Limb (tissue), 2 donors: ENCODE results near the gene TMEM192.
"Not testable (repeated sequence)": the region's sequence is repeated elsewhere in the genome, so short reads cannot be mapped to it uniquely, and the experiment has no call there.

Experiments used
- DNase-seq, 2 donors: peaks; one replicate each; pipeline ENCODE4 v3.0.0-alpha.2; 2016; ENCODE audit errors: extremely low spot score in 2 of 2

Gene TMEM192

DNA sequence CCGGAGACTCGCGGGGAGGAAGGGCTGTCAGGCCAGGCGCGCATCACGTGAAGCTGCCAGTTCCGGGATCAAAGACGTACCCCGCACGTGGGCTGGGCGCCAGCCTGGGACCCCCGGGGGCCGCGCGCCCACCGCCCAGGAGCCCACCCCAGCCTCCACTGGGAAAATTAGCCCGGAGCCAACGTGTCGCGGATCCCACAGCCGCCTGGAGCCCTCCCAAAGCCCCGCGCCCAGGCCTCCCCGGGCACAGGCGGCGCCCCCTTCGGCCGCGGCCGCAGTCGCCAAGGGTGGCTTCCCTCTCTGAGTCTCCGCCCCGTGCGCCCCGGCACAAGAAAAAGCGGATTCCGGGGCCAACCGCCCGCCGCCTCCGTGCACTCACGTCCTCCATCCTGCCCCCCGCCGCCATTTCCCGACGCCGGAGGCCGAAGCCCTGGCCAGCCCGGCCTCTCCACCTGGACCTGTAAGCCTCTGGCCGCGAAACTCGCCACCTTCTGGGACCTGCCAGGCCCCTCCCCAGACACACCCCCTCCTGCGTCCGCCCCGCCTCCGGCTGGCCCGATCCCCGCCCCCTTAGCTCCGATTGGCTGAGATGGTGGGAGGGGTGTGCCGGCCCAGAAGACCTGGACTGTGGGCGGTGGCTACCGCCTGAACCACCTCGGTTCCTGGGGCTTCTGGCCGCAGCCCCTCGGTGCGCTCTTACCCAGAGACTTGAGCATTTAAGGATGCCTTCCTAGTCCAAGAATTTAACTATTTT is at the start of gene TMEM192:
Gene TMEM192 (minus strand): TSS at position 493 of the 754 bp plus-strand sequence. CDS start 87 bp downstream, at position 406.
- DNase-seq: peak; percentile 95 to 98

DNA sequence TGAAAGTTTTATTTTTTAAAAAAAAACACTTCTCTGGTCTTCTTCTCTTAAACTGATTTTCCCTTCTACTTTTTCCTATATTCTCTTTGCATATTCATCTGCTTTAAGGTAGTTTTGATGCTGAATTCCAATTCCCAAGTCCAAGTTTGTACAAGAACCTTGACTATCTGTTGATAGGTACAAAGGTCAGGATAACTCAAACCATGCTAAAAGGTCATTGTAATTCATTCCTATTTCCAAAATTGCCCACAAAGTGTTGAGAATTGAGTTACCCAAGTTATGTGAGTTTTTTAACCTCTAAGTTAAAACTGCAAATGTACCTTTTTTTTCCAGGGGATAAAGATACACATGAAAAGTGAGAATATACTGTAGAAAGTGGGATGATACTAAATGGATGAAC is 46.1 kb upstream of the TMEM192 start:
- DNase-seq: no peak

DNA sequence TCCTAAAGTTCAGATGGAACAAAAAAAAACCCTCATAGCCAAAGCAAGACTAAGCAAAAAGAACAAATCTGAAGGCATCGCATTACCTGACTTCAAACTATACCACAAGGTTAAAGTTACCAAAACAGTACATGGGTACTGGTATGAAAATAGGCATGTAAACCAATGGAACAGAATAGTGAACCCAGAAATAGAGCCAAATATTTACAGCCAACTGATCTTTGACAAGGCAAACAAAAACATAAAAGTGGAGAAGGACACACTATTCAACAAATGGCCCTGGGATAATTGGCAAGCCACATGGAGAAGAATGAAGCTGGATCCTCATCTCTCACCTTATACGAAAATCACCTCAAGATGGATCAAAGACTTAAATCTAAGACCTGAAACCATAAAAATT is 44.2 kb upstream of the TMEM192 start:
- DNase-seq: no peak

DNA sequence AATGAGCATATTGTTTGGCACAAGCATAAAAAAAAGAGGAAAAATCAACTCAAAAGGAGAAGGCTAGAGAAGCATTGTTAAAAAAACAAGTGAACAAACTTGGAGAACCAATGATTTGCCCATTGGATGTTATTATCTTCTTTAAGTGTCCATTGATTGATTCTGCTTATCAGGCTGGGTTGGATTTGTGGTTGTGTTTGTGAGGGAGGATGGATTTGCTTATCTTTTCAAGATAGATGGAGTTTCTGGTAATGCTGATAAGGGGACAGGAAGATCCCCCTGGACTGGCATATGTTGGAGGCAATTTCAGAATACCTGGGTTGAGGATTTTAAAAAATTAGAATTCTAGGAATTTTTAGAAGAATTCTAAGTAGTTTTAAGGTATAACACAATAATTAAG is 41.8 kb upstream of the TMEM192 start:
- DNase-seq: no peak

DNA sequence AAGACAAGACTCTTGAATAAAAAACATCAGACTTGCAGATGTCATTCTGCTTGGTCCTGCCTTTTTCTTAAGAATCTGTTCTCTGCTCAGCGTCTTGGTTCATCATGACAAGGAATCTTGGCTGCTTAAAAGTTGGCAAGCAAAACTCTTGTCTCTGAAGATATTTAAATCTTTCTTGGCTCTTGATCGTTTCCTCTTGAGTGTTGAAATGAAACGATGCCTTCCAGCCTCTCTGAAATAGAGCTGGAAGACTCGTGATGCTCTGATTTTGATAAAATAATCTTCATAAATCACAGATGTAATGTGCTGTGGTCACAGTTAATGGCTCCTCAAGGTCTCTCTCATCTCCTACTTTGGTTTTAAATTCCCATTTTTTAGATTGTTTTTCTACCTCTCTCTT is 39.9 kb upstream of the TMEM192 start:
- DNase-seq: peak in 1 of 2 donors; percentile 53

DNA sequence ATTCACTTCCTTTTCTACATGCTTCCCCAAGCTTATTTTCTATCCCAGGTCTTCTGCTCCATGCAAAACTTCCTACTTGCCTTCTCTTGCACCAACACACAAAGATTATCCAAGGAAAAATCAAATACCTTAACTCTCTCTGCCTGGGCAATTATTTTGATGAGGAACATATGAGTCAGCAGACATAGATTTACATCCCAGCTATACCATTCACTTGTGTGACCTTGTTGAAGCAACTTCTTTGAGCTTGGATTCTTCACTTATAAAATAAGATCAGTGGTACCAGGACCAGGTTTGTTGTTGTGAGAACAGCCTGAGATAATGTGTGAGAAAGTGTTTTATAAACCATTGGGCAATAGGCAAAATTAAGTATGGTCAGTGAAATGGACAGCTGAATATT is 39.1 kb upstream of the TMEM192 start:
- no peak for DNase-seq

DNA sequence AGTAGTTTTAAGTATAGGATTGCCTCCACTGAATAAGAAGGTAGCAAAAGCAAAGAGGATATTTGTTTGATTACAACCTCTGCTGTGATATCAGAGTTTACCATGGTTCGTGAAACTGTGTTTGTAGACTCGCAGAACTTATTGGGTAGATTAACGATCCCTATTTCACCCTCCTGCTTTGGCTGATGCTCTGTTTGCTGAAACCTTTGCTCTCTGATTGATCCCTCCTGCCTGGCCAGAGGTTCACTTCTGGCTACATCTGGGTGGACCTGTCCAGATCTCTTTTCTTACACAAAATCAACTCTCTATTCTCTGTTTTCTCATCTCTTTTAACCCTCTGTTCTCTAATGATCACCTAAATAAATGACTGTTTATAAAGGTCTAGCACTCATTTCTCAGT is 37.9 kb upstream of the TMEM192 start:
- DNase-seq: no peak

DNA sequence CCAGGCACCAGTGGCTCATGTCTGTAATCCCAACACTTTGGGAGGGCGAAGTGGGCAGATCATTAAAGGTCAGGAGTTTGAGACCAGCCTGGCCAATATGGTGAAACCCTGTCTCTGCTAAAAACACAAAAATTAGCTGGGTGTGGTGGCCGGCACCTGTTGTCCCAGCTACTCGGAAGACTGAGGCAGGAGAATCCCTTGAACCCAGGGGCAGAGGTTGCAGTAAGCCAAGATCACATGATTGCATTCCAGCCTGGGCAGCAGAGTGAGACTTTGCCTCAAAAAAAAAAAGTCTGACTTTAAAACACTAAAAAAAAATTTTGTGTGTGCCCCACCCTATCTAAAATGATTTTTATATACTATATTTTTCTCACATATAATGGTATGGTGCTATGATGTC is 26.2 kb upstream of the TMEM192 start:
- no peak for DNase-seq

DNA sequence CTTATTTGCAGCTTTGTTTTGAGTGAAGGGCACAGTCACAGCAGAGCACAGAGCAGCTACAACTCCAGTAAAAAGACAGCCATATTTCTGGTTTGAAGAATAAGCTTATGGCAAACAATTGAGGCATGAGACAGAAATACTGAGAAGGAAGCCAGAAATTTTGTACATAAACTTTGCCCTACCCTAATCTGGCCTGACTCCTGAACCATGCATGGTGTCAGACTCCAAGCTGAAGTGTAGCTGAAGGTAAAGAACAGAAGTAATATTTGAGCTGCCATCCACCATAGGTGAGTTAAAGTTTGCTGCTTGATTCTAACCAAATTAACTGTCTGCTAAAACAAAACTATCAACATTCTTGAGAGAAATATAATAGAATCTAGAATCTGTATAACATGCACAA is 24.5 kb upstream of the TMEM192 start:
- DNase-seq: no peak

DNA sequence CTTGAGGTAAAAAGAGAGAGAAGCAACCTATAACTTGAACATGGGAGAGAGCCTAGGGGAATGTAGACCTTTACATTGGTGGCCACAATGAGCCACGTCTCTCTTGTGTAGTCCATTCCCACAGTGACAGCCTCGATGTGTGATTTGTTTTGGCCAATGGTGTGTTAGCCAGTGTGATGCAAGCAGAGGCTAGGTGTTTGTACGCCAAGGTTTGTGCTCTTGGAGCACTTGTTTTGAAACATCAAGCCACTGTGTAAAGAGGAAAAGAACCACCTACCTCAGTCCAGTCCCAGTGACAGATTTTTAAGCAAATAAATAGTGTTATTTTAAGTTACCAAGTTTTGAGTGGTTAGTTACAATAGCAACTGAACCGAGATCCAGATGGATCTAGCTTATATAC is 23.9 kb upstream of the TMEM192 start:
- no peak for DNase-seq

DNA sequence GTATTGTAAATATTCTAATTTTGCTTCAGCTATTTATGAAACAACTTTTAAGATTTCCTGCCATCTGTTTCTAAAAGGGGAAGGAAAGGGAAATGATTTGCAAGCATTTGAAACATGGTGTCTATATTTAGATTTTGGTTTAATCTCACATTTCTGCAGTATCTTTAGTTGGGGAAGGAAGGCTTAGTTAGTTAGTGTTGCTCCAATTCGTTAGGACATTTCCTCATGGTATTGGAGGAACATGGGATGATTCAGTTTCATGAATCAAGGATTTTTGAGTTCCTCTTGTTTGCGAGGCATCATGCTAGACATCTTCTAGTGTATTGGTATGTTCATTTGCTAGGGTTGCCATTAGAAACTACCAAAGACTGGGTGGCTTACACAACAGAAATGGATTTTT is 20.5 kb upstream of the TMEM192 start:
- DNase-seq: no peak

DNA sequence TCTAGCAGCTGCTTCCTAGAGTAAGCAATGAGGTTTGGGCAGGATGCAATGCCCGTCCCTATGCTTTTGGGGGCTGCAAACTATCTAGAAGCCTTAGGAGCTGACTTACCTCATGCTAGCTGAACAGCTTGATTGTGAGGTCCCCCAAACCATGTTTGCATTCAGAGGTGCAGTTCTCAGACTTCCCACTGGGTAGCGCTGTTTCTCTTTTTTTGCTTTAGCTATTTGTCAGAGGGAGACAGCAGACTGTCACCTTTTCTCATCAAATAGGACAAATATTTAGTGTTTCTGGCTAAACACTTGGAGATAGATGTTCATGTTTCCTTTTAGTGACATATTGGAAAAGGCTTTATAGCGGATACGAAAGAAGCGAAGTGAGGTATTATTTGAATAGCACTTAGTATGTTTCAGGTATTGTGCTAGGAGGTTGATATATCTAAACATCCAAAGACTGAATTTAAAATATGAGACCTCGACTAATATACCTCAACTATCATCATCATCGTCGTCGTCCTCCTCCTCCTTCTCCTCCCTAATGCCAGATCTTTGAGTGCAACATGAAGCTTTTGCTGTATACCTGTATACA is 18.7 kb upstream of the TMEM192 start:
- DNase-seq: peak; percentile 53 to 81

DNA sequence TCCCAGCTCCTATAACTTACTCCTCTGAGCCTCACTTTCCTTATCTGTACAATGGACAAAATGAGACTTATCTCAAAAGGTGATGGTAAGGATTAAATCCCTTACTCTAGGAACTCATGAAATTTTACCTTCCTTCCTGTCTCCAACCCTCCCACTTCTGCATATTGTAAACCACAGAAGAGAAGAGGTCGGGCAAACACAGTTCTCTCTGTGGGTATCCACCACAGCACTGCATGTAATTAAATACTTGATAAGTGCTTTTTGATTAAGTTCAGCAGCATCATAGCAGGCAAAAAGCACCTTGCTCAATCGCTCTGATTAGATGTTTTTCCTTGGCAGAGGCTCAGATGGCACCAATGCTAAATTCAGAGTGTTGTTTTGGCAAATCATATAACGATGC is 17.3 kb upstream of the TMEM192 start:
- no peak for DNase-seq

DNA sequence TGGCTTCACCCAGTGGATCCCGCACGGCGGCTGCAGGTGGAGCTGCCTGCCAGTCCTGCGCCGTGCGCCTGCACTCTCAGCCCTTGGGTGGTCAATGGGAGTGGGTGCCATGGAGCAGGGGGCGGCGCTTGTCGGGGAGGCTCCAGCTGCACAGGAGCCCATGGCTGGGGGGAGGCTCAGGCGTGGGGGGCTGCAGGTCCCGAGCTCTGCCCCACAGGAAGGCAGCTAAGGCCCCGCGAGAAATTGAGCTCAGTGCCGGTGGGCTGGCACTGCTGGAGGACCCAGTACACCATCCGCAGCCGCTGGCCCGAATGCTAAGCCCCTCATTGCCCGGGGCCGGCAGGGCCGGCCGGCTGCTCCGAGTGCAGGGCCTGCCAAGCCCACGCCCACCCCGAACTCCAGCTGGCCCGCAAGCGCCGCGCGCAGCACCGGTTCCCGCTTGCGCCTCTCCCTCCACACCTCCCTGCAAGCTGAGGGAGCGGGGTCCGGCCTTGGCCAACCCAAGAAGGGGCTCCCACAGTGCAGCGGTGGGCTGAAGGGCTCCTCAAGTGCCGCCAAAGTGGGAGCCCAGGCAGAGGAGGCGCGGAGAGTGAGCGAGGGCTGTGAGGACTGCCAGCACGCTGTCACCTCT is 13.3 kb upstream of the TMEM192 start:
- DNase-seq: not testable (repeated sequence)

DNA sequence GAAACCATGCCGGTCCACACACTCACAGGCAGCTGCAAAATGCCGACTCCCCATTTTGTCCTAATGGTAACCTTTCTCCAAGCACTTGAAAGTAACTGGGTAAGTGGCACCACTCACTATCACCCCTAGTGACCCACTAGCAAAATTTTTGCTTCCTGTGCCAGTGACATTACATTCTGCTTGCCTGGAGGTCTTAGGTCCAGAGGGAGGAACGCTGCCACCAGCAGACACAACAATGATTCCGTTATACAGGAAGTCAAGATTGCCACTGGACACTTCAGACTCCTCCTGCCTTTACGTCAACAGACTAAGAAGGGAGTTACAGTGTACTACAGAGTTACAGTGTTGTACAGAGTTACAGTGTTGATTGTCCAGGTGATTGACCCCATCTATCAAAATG is 11.8 kb upstream of the TMEM192 start:
- DNase-seq: no peak

DNA sequence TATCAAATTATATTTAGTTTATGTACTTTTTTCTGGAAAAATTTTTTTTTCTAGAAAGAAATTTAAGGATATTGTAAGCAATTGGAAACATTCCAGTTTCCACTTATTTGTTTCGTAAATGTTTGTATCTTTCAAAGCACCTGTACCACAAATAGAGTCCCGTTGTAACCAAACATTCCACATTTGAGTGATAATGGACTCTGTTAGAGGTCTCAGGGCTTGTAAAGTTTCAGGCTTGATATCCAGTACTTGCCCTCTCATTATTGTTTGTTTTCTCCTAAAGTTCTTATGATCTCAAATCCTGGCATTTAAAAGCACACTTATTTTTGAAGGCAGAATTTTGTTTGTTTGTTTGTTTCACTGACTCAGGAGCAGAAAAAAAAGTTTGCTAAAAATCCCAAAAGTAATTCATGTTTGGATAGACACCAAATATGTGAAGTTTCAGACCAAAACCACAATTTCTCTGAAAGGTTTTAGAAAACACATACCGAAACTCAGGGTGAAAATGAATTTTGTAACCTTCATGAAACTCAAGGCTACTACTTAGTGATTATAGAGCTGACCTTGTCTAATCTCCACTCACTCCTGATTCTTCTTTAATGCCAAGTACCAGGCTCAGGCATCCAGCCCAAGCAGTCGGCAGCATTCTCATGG is 5.7 kb upstream of the TMEM192 start:
- no peak for DNase-seq

DNA sequence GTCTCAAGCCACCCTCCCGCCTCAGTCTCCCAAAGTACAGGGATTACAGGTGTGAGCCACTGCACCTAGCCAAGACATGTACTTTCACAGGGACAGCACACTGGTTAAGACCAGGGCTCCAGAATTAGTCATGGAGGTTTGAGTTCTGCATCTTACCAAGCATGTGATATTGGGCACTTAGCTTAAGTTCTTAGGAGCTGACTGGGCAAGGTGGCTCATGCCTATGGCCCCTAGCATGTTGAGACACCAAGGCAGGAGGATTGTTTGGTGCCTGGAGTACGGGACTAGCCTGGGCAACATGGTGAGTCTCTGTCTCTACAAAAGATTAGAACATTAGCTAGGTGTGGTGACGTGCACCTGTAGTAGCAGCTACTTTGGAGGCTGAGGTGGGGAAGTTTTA is 2.6 kb upstream of the TMEM192 start:
- no peak for DNase-seq

DNA sequence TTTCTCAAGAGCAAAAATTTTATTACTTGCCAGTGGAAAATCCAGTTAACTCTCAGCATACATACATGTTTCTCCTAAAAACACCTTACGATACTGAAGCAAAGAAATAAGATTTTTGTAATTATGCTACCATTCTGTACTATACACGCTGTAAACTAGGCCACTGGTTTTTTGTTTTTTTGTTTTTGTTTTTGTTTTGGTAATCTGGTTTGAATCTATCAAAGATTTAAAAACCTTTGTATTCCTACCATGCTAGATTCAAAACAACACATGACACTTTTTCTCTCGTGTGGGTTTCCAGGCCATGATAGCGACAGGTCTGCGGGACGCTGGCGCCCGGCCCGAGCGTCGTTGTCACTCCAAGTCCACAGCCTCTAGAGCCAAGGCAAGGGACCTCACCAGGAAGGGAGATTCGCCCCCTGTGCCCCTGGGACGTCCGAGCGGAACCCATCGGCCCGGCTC is 723 bp downstream of the TMEM192 start:
- no peak for DNase-seq

DNA sequence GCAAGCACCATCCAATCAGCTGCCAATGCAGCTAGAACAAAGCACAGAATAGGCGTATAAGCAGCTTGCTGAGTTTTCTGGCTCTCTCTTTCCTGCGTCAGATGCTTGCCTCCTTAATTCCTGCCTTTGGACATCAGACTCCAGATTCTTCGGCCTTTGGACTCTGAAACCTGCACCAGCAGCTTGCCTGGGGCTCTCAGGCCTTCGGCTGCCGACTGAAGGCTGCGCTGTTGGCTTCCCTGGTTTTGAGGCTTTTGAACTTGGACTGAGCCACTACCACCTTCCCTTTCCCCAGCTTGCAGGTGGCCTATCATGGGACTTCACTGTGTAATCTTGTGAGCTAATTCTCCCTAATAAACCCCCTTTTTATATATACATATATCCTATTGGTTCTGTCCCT is 6.1 kb downstream of the TMEM192 start:
- no peak for DNase-seq

DNA sequence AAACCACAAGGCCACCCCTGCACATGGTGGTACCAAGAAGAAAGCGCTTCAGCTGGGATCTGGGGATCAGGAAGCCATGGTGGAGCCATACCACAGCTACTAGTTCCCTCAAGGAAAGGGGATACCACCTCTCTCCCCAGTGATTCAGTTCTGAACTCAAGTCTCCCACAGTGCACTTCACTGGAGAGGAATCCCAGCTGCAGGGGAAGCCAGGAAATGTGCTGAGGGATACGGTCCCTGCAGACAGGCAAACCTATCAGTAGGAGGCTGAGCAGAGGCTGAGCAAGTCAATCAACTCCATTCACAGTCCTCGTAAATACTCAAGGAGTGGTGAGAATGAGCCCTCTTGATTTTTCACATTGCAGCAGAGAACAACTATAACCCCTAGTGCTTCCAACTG is 11.0 kb downstream of the TMEM192 start:
- no peak for DNase-seq

DNA sequence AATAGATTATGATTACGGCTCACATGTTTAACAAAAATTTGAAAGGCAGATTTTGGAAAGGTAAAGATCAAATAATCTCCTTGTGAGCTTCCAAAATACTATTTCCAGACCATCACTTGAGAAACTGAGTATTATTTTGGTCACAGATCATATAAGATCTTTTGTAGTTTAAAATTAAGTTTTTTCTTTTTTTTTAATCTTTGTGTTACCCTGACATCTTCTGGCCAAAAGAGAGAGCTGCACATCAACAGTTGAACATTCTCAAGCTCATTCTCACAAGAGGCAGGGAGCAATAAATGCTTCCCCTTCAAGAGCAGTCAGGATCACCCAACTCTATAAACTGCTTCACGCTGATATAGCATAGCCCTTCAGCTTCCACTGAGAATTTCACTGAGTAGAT is 15.9 kb downstream of the TMEM192 start:
- DNase-seq: peak in 1 of 2 donors; percentile 47

DNA sequence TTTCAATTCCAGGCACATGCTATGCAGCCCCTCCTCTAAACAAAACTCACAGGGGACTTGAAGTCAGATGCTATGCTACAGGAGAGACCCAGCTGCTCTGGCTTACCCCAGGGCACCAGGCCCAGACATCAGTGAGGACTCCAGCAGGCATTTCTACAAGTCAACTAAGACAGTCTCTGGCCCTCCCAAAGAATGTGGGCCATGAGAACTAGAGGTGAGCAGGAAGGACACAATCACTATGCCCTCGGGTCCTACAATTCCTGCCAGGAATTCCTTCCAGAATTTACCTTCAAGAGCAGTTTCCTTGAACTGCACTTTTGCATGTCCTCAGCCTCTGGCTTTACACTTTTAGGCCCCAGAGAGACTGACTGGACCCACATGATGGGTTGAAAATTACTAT is 17.4 kb downstream of the TMEM192 start:
- DNase-seq: no peak
